HFF-Myc (cell line): Measurements from ENCODE around the gene STOM.

Source experiments
- DNase-seq: peaks from one replicate; pipeline ENCODE4 v3.0.0-alpha.2; 2011; ENCODE audit warnings: low read depth; ENCODE audit errors: extremely low read depth
- H3K4me3 ChIP-seq: replicated peaks from 2 replicates; pipeline ENCODE4 v1.5.1; 2011; ENCODE audit warnings: low read depth, mild to moderate bottlenecking, control low read depth, low read length
- TF ChIP-seq, protein P1 (sequence below): IDR thresholded peaks from 2 replicates; pipeline ENCODE4 v1.5.1; 2012; ENCODE audit warnings: mild to moderate bottlenecking, low read depth, low read length, control low read depth; ENCODE audit errors: missing control alignments

STOM gene

DNA sequence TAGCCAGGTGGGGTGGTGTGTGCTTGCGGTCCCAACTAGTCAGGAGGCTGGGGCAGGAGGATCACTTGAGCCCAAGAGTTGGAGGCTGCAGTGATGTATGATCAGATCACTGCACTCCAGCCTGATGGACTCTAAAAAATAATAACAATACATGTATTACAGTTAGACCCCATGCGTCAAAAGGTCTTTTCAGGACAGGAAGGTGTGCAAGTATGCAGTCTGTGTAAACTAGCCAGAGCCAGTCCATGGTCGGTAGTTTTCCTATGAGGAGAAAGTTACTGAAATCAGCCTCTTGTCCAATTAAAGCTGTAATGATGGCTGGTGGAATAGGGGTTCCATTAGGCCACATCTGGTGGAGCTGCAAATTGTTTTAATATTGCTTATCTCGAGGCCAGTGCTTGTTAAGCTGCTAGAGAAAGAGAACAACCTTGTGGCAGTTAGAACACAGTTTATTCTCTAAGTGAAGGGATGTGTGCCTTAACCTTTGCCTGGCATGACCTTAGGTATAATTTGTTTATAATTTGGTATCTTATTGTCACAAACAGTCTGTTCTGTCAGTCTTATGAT, 1.5 kb upstream of the STOM start:
- H3K4me3 ChIP-seq, result no peak overlapping the region
- TF ChIP-seq, protein P1, sequence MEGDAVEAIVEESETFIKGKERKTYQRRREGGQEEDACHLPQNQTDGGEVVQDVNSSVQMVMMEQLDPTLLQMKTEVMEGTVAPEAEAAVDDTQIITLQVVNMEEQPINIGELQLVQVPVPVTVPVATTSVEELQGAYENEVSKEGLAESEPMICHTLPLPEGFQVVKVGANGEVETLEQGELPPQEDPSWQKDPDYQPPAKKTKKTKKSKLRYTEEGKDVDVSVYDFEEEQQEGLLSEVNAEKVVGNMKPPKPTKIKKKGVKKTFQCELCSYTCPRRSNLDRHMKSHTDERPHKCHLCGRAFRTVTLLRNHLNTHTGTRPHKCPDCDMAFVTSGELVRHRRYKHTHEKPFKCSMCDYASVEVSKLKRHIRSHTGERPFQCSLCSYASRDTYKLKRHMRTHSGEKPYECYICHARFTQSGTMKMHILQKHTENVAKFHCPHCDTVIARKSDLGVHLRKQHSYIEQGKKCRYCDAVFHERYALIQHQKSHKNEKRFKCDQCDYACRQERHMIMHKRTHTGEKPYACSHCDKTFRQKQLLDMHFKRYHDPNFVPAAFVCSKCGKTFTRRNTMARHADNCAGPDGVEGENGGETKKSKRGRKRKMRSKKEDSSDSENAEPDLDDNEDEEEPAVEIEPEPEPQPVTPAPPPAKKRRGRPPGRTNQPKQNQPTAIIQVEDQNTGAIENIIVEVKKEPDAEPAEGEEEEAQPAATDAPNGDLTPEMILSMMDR, result no peak
- DNase-seq, result no peak

DNA sequence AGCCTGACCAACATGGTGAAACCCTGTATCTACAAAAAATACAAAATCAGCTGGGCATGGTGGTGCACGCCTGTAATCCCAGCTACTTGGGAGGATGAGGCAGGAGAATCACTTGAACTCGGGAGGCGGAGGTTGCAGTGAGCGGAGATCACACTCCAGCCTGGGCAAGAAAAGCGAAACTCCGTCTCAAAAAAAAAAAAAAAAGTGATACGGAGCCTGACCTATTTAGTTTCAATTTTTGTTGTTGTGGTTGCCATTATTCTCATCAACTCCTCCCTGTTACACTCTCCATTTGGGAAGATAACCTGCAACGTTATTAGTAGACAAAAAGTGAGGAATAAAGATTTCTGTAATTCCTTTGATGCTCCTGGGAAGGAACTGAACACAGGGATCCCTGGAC, 1.3 kb downstream of the STOM start:
- peak overlapping the region; percentile 77 for H3K4me3 ChIP-seq
- DNase-seq, result no peak
- TF ChIP-seq, protein P1, result no peak

DNA sequence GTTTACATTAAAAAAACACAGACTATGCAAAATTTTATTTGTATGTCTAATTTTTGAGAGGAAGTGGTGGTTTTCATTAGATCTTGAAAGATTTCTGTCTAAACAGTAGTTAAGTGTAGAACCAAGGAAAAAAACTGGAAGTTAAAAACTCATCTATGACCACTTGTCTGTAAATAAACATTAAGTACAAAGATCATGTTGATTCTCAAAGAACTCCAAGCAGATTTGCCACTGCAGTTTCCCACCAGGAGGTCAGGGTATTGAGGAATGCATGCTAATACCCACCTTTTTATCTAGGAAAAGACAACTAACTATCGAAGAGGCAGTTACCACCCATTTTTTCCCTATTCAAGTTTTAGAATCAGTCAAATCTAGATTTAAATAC, 1.9 kb downstream of the STOM start:
- no peak for DNase-seq
- peak overlapping the region; percentile 77 for H3K4me3 ChIP-seq
- TF ChIP-seq, protein P1, result no peak

DNA sequence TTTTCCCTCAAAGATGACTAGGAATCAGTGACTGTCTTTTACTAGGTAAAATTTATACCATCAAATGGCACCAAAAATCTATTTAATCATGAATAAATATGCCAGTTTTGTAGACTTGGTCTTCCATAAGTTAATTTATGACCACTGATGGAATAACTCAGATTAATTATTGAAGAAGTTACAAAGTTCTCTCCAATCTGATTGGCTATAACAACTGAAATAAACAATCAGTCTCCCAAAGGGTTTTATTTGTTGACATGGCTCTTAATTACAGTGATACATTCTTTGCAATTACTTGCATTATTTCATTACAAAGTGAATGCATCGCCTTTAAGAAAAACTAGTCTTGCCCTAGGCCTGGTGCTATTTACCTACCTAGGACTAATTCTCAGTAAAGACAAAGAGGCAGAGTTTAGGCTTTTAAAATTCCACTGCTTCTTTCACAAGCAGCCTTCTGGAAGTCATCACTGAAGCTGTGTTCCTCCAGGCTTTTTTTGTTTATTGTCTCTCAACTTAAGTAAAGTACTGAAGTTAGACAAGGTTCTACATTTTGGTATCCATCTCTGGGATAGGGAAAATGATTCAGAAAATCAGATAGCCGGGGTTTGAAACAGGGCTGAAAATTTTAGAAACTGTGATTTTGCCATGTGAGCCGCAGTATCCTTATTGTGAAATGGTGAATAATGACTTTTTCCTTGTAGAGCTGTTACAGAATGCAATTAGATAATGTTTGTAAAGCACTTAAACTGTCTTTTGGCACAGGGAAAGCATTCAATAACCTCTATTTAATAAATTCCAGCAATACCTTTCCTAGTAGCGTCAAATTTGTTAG, 2.5 kb downstream of the STOM start:
- peak overlapping the region; percentile 77 for H3K4me3 ChIP-seq
- TF ChIP-seq, protein P1, result no peak
- DNase-seq, result no peak

DNA sequence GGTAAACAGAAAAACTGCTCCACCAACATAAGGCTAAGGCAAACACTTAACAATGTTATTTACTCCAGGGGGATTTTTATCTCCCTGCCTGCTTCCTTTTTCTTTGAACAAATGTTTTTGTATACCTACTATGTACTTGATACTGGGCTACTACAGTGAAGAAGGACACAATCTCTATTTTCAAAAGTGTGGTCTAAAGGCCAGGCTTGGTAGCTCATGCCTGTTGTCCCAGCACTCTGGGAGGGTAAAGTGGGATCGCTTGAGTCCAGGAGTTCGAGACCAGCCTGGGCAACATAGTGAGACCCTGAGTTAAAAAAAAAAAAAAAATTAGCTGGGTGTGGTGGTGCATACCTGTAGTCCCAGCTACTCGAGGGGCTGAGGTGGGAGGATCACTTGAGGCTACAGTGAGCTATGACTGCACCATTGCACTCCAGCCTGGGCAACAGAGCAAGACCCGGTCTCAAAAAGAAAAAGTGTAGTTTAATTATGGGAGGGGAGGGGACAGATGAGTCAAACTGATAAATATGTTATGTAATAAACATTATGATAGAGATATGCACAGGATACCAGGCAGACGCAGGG, 3.3 kb downstream of the STOM start:
- no peak for DNase-seq
- TF ChIP-seq, protein P1, result no peak
- no peak overlapping the region; the same call in 1 of the 2 replicates for H3K4me3 ChIP-seq

DNA sequence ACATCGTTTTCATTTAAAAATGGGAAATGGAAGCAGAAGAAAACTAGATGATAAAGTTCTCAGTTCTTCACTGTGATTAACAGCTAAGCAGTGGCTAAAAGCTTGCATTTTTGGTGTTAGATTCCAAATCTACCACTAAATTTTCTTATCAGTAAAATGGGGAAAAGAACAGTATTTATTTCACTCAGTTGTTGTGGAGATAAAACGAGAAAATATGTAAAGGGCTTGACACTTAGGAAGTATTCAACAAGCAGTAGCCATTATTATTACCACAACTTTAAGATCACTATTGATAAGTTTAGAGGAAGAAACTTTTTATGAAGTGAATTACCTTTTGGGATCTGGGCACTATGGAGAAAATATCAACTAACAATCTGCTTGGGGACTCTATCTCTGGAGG, 4.5 kb downstream of the STOM start:
- H3K4me3 ChIP-seq, result no peak overlapping the region
- no peak for DNase-seq
- TF ChIP-seq, protein P1, result no peak
